Caki2 (cell line): ENCODE measurements around the gene FBXW9. TPM values are rescaled to one million over a fixed set of nuclear protein-coding genes. Genes with fewer than 3 reads are reported as not detected.

Experiments
- DNase-seq: peaks from one replicate; pipeline ENCODE4 v3.0.0-alpha.2; 2015; ENCODE audit warnings: low read depth
- in situ Hi-C: cut with HindIII; loops from 2 replicates; pipeline ENCODE4 v1.10.0; 2016; ENCODE audit warnings: low sequenced_read_pairs, low pct_unique_long_range_greater_than_20kb, mixed read lengths
- total RNA-seq: library from RNA; depleted of rRNA; stranded (reverse); fragments of >200 nt; shearing (Covaris generic); gene quantifications from 2 replicates; pipeline ENCODE4 v1.2.3, GENCODE V29; 2014; ENCODE audit warnings: low replicate concordance; rRNA removed

Gene FBXW9
- total RNA-seq, 1 experiment from 2014 or later = 44.8 TPM

DNA sequence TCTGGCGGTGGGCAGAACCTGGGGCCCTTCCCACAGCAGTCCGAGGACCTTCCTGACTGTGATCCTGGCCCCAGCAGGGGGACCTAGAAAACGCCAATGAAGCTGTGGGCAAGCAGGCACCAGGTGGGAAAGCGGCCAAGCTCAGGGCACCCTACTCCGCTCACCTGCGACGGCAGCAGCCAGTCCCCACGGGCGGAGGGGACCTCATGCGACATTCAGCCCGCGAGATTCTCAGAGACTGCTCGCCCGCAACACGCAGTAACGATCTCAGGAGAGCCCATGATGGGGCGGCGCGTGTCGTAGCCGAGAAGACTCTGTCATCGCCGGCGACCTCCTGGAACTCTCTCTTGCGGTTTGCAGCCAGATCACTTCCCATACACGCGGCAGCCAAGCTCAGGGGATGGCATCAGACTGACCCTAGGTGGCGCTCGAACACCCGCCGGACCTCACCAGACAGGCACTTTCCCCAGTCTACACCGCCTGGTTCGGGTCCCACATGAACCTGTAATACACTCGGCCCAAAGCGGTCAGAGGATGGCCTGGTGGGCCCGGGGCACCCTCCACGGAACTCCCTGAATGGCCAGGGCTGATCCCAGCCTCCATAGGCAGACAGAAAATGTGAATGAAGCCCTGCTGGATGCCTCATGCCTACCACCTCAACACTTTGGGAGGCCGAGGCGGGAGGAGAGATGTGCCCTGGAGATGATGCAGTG lies 56.4 kb downstream of the FBXW9 start:
- DNase-seq = peak; percentile 51
- in situ Hi-C loops = no loop called here

Other genes starting within 250 kb of the FBXW9 start
- gene ZNF709, start 211.8 kb downstream of the FBXW9 start, total RNA-seq = 1.1 and 5.2 TPM in 2 replicates
- gene ZNF564, start 145.1 kb downstream of the FBXW9 start, total RNA-seq = 1.9 and 12.8 TPM in 2 replicates
- gene ZNF490, start 85.8 kb downstream of the FBXW9 start, total RNA-seq = 6.7 and 9.1 TPM in 2 replicates
- 5.5 and 9.8 TPM in 2 replicates for gene ZNF791, start 85.7 kb downstream of the FBXW9 start, total RNA-seq
- gene MAN2B1, start 29.9 kb downstream of the FBXW9 start, total RNA-seq = 72.5 and 82.9 TPM in 2 replicates
- 20.6 and 22.6 TPM in 2 replicates for gene WDR83, start 29.8 kb downstream of the FBXW9 start, total RNA-seq
- 93.6 and 111 TPM in 2 replicates for gene DHPS, start 14.8 kb downstream of the FBXW9 start, total RNA-seq
- not detected in 2 replicates for gene GNG14, start 8.6 kb downstream of the FBXW9 start, total RNA-seq
- 35.2 and 39.7 TPM in 2 replicates for gene TNPO2, start 27.3 kb upstream of the FBXW9 start, total RNA-seq
- 607 and 626 TPM in 2 replicates for gene TRIR, start 38.1 kb upstream of the FBXW9 start, total RNA-seq
- gene GET3, start 40.9 kb upstream of the FBXW9 start, total RNA-seq = 210 and 211 TPM in 2 replicates
- not detected in 2 replicates for gene BEST2, start 55.2 kb upstream of the FBXW9 start, total RNA-seq
- gene HOOK2, start 78.9 kb upstream of the FBXW9 start, total RNA-seq = 17.8 and 18.1 TPM in 2 replicates
- 63.3 and 74.5 TPM in 2 replicates for gene JUNB, start 94.9 kb upstream of the FBXW9 start, total RNA-seq
- not detected in 2 replicates for gene PRDX2, start 105.2 kb upstream of the FBXW9 start, total RNA-seq
- not detected in 2 replicates for gene THSD8, start 105.4 kb upstream of the FBXW9 start, total RNA-seq
- 94.5 and 126 TPM in 2 replicates for gene RNASEH2A, start 110.0 kb upstream of the FBXW9 start, total RNA-seq
- gene RTBDN, start 137.9 kb upstream of the FBXW9 start, total RNA-seq = not detected in 2 replicates
- 1.8 and 20.8 TPM in 2 replicates for gene MAST1, start 141.9 kb upstream of the FBXW9 start, total RNA-seq
- 68.6 and 83.9 TPM in 2 replicates for gene DNASE2, start 184.8 kb upstream of the FBXW9 start, total RNA-seq
- 3.5 TPM in 1 of 2 replicates, not detected in the other for gene KLF1, start 190.6 kb upstream of the FBXW9 start, total RNA-seq
- gene GCDH, start 194.5 kb upstream of the FBXW9 start, total RNA-seq = 38.0 and 66.1 TPM in 2 replicates
- gene SYCE2, start 222.7 kb upstream of the FBXW9 start, total RNA-seq = 4.0 TPM in 2 replicates
- gene FARSA, start 237.1 kb upstream of the FBXW9 start, total RNA-seq = 100 and 120 TPM in 2 replicates
- gene CALR, start 242.0 kb upstream of the FBXW9 start, total RNA-seq = 846 and 992 TPM in 2 replicates
- 211 and 217 TPM in 2 replicates for gene RAD23A, start 249.2 kb upstream of the FBXW9 start, total RNA-seq